GM12878 (cell line): ENCODE measurements around the gene GPSM1. TPM values are rescaled to one million over a fixed set of nuclear protein-coding genes. Genes with fewer than 3 reads are reported as not detected.

ENCODE experiments used
- ATAC-seq: fragments of 200-7000 bp; cut with Tn5 transposase; 3 replicates; pipeline ENCODE4 v1.9.1; 2020; ENCODE audit warnings: mild to moderate bottlenecking, moderate library complexity
- BruUV-seq: library from RNA; stranded (reverse); fragments of 400-500 nt; replicated peaks from 2 replicates; lab custom pipeline; 2021; lab: Mats Ljungman, UMichigan
- CTCF ChIA-PET: fragments of 300-600 bp; sonication (Branson Sonifier 250); formaldehyde crosslinking; extraction: SDS; loops from one replicate; lab custom pipeline; 2021; ENCODE audit warnings: inconsistent platforms; lab: Yijun Ruan, JAX
- POLR2A ChIA-PET: fragments of 350-600 bp; formaldehyde crosslinking; extraction: SDS; loops from one replicate; lab custom pipeline; 2021; ENCODE audit warnings: inconsistent platforms; lab: Charles Lee
- RAD21 ChIA-PET: fragments of 300-600 bp; sonication (Branson Sonifier 250); formaldehyde crosslinking; loops from one replicate; lab custom pipeline; 2023; ENCODE audit warnings: antibody characterized with exemption; ENCODE audit not compliant: unreplicated experiment; lab: Charles Lee
- SMC1A ChIA-PET: fragments of 300-600 bp; sonication (Branson Sonifier 250); formaldehyde crosslinking; loops from one replicate; lab custom pipeline; 2023; ENCODE audit not compliant: unreplicated experiment, uncharacterized antibody; lab: Charles Lee
- DNase-seq: peaks from one replicate; pipeline ENCODE4 v3.0.0-alpha.2; 2011; ENCODE audit warnings: low read depth, low spot score
- FAIRE-seq: peaks from 3 replicates; lab custom pipeline; 2011; peaks lifted over from hg19 to GRCh38; lab: Jason Lieb, UNC
- H2AFZ ChIP-seq: 2 replicates; pipeline ENCODE4 v1.6.0; 2011; ENCODE audit warnings: low read depth, low read length, control low read depth; ENCODE audit not compliant: control insufficient read depth
- H3K27ac ChIP-seq: 2 replicates; pipeline ENCODE4 v1.5.1; 2011; ENCODE audit warnings: control low read depth; ENCODE audit not compliant: control insufficient read depth, insufficient read depth
- H3K27me3 ChIP-seq, 2 experiments: replicated peaks in 1 of 2; 2 replicates each; pipeline versions ENCODE4 v1.6.0 to v1.6.1; 2011; ENCODE audit warnings: low read length in 1 of 2; ENCODE audit not compliant: control insufficient read depth in 2 of 2, insufficient read depth in 2 of 2
- H3K36me3 ChIP-seq, 2 experiments: 2 replicates each; pipeline ENCODE4 v1.5.1; 2011; ENCODE audit warnings: low read length in 1 of 2; ENCODE audit not compliant: control insufficient read depth in 2 of 2, insufficient read depth in 2 of 2
- H3K4me1 ChIP-seq: 2 replicates; pipeline ENCODE4 v1.6.1; 2011; ENCODE audit warnings: mild to moderate bottlenecking, low read length, moderate library complexity, mixed read lengths; ENCODE audit not compliant: control insufficient read depth, insufficient read depth
- H3K4me2 ChIP-seq: 2 replicates; pipeline ENCODE4 v1.6.0; 2011; ENCODE audit warnings: control low read depth; ENCODE audit not compliant: control insufficient read depth, insufficient read depth
- H3K4me3 ChIP-seq: fragments of 200-600 bp; sonication (generic); 2 replicates; pipeline ENCODE4 v1.5.1; 2016
- H3K79me2 ChIP-seq: 2 replicates; pipeline ENCODE4 v1.6.0; 2011; ENCODE audit warnings: low read length; ENCODE audit not compliant: control insufficient read depth, insufficient read depth
- H3K9ac ChIP-seq: 2 replicates; pipeline ENCODE4 v1.8.0; 2011; ENCODE audit warnings: low read length, control low read depth, mixed read lengths; ENCODE audit not compliant: control insufficient read depth, insufficient read depth
- H3K9me3 ChIP-seq: replicated peaks from 3 replicates; pipeline ENCODE4 v1.5.1; 2011; ENCODE audit warnings: mild to moderate bottlenecking, low read length; ENCODE audit not compliant: control insufficient read depth, insufficient read depth
- H4K20me1 ChIP-seq: 2 replicates; pipeline ENCODE4 v1.6.0; 2011; ENCODE audit not compliant: control insufficient read depth, insufficient read depth
- BRCA1 ChIP-seq: IDR thresholded peaks from 2 replicates; pipeline ENCODE4 v1.6.1; 2011; ENCODE audit warnings: low read depth, low read length, improper control_type of control experiment
- GATAD2B ChIP-seq: fragments of 450-650 bp; conservative IDR thresholded peaks from 2 replicates; pipeline ENCODE4 v1.6.1; 2017; ENCODE audit warnings: low read depth, mild to moderate bottlenecking, moderate library complexity
- IKZF1 ChIP-seq: fragments of 450-650 bp; conservative IDR thresholded peaks from 2 replicates; pipeline ENCODE4 v1.6.1; 2017; ENCODE audit warnings: antibody characterized with exemption, mild to moderate bottlenecking
- LARP7 ChIP-seq: fragments of 450-650 bp; IDR thresholded peaks from 2 replicates; pipeline ENCODE4 v1.6.1; 2017; ENCODE audit warnings: mild to moderate bottlenecking
- MXI1 ChIP-seq: fragments of 150-350 bp; IDR thresholded peaks from 2 replicates; pipeline ENCODE4 v1.6.1; 2011; ENCODE audit warnings: low read depth, mild to moderate bottlenecking, inconsistent platforms, low read length, improper control_type of control experiment
- MYB ChIP-seq: fragments of 150-350 bp; IDR thresholded peaks from 2 replicates; pipeline ENCODE4 v1.6.1; 2014; ENCODE audit warnings: mild to moderate bottlenecking, low read depth, low read length, borderline replicate concordance
- SREBF2 ChIP-seq: IDR thresholded peaks from 2 replicates; pipeline ENCODE4 v1.6.1; 2012; ENCODE audit warnings: mild to moderate bottlenecking, low read length
- SUZ12 ChIP-seq: fragments of 200-600 bp; sonication (generic); IDR thresholded peaks from one replicate; pipeline ENCODE4 v1.6.1; 2018; ENCODE audit warnings: antibody characterized with exemption, mild to moderate bottlenecking; ENCODE audit not compliant: unreplicated experiment
- WRNIP1 ChIP-seq: IDR thresholded peaks from 2 replicates; pipeline ENCODE4 v1.6.1; 2011; ENCODE audit warnings: low read depth, low read length, improper control_type of control experiment, borderline replicate concordance
- WGBS: methylation state at CpG from one replicate; pipeline ENCODE4 v1.1.6; 2016; ENCODE audit warnings: low lambda C conversion rate; ENCODE audit not compliant: insufficient replicate concordance, insufficient coverage; ENCODE audit errors: missing lambda C conversion rate; 5-methylcytosine and 5-hydroxymethylcytosine counted together
- in situ Hi-C: fragments of 300-500 bp; cut with MboI; formaldehyde crosslinking; loops from 9 replicates; pipeline ENCODE4 v1.14.3; 2018; ENCODE audit warnings: mixed read lengths
- intact Hi-C: fragments of 100-400 bp; cut with micrococcal nuclease; formaldehyde crosslinking; loops from one replicate; pipeline ENCODE4 v1.14.2; 2022; ENCODE audit not compliant: unreplicated experiment
- polyA plus RNA-seq, 11 experiments: library from polyadenylated mRNA; depleted of rRNA in 4 of 11; unstranded in 6 of 11; stranded (reverse) in 5 of 11; fragments of >200 nt; fragmentation: Nextera tagmentation in 4 of 11; fragmentation: Illumina TruSeq in 1 of 11; extraction: Ambion mirVana in 4 of 11; extraction: Trizol in 1 of 11; gene quantifications; 1 replicate in 1 of 11; 2 replicates in 10 of 11; pipeline versions ENCODE4 v1.2.1 to v1.2.3, GENCODE V29; 2011 to 2016; ENCODE audit warnings: inconsistent platforms in 2 of 11, missing spikeins in 2 of 11, low read depth in 1 of 11
- total RNA-seq, 4 experiments: library from RNA; depleted of rRNA in 3 of 4; stranded (reverse); fragments of >200 nt in 3 of 4; fragmentation: Illumina TruSeq in 1 of 4; extraction: Trizol in 1 of 4; gene quantifications; 2 replicates each; pipeline versions ENCODE4 v1.2.1 to v1.2.3, GENCODE V29; 2013 to 2021
- TF ChIP-seq, protein P1 (sequence below): fragments of 450-650 bp; IDR thresholded peaks from 2 replicates; pipeline ENCODE4 v1.6.1; 2017; ENCODE audit warnings: mild to moderate bottlenecking

Gene GPSM1
- total and polyA plus RNA-seq, 10 of the 15 experiments (the other 5 are each of a cell fraction or from before 2014, with no cell fraction given) = 0.04 to 0.10 (median 0.10) TPM; not detected in 7

GRCh38 chr9:136370037-136370436, 42.7 kb downstream of the GPSM1 start:
- DNase-seq (no peak), ATAC-seq (no peak), FAIRE-seq (no peak)
- H3K4me3 ChIP-seq = no peak overlapping the region
- ChIA-PET RAD21 (no interaction called here), POLR2A (no interaction called here), SMC1A (no interaction called here), CTCF (no interaction called here)
- intact Hi-C loops = no loop called here
- no peaks in the 10 kb centered on the region for H4K20me1 ChIP-seq
- no peak overlapping the region for H3K9ac ChIP-seq
- H2AFZ ChIP-seq = no peak overlapping the region
- H3K36me3 ChIP-seq = peaks cover 0 to 1% of the 10 kb centered on the region in 2 experiments; a peak in 3 of 4 replicates
- H3K9me3 ChIP-seq = no peaks in the 10 kb centered on the region
- in situ Hi-C loops = no loop called here
- no peak overlapping the region for H3K27ac ChIP-seq
- no peaks in the 10 kb centered on the region for H3K79me2 ChIP-seq
- no TSS peak for BruUV-seq
- 0 out of 2 replicates have a peak, but pooled peaks cover 4% of the 10 kb centered on the region for H3K4me1 ChIP-seq
- no peaks in the 10 kb centered on the region for H3K27me3 ChIP-seq
- 82% methylated on average over 18 of the region's 19 CpGs for WGBS
- no peak for TF ChIP-seq BRCA1
- TF ChIP-seq WRNIP1 = no peak
- no peak for TF ChIP-seq MYB
- no peak for TF ChIP-seq IKZF1
- TF ChIP-seq MXI1 = no peak
- no peak for TF ChIP-seq SREBF2
- H3K4me2 ChIP-seq = no peak overlapping the region

DNA sequence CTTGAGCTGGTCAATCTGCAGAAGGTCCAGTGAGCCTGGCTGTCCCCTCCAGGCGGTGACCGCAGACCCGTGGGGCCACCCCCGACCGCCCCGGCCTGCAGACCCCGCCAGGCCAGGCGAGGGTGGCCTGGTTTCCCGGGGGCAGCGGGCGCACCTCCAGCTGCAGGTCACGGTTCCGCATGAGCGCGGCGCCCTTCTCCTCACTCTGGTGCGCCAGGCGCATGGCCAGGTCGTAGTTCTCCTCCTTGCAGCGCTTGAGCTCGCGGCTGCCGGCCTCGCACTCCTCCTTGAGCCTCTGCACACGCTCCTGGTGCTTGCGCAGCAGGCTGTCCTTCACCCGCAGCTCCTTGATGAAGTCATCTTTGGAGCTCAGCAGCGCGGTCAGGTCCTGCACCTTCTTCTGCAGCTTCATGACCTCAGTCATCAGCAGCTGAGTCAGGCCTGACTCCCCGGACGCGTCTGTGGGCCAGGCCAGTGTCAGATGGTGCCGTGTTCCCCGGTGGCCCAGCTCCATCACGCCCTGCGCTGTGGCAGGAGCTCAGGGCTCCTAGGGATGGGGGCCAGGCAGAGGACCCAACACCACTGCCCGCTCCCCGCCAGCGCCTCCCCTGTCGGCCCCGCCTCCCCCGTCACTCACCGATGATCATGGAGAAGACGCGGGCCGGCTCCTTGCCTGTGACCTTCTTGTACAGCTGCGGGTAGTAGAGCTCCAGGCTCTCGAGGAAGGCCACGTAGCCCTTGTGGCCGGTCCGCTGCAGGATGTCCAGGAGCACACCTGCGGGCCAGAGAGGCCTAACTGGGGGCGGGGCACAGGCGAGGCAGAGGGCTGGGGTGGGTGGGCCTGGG, 43.6 kb downstream of the GPSM1 start:
- intact Hi-C loops = no loop called here
- POLR2A ChIA-PET = no interaction called here
- H3K4me3 ChIP-seq = no peak overlapping the region
- H2AFZ ChIP-seq = no peak overlapping the region
- no peak for DNase-seq
- no peaks in the 10 kb centered on the region for H3K9me3 ChIP-seq
- no peak overlapping the region for H3K4me2 ChIP-seq
- H3K27me3 ChIP-seq = no peaks in the 10 kb centered on the region
- H3K27ac ChIP-seq = no peak overlapping the region
- 86% methylated on average over 35 of the region's 54 CpGs for WGBS
- TF ChIP-seq MYB (no peak), GATAD2B (no peak), LARP7 (no peak), SUZ12 (no peak)
- TF ChIP-seq, protein P1, sequence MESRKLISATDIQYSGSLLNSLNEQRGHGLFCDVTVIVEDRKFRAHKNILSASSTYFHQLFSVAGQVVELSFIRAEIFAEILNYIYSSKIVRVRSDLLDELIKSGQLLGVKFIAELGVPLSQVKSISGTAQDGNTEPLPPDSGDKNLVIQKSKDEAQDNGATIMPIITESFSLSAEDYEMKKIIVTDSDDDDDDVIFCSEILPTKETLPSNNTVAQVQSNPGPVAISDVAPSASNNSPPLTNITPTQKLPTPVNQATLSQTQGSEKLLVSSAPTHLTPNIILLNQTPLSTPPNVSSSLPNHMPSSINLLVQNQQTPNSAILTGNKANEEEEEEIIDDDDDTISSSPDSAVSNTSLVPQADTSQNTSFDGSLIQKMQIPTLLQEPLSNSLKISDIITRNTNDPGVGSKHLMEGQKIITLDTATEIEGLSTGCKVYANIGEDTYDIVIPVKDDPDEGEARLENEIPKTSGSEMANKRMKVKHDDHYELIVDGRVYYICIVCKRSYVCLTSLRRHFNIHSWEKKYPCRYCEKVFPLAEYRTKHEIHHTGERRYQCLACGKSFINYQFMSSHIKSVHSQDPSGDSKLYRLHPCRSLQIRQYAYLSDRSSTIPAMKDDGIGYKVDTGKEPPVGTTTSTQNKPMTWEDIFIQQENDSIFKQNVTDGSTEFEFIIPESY = no peak
- TF ChIP-seq, all 136 proteins: peak for 0
- RAD21 ChIA-PET = no interaction called here
- CTCF ChIA-PET = no interaction called here
- FAIRE-seq (no peak), ATAC-seq (no peak)
- H3K36me3 ChIP-seq = peaks cover 0 to 1% of the 10 kb centered on the region in 2 experiments; a peak in 3 of 4 replicates
- BruUV-seq = no TSS peak
- 0 out of 2 replicates have a peak, but pooled peaks cover 4% of the 10 kb centered on the region for H3K4me1 ChIP-seq
- H3K9ac ChIP-seq = no peak overlapping the region
- no peaks in the 10 kb centered on the region for H4K20me1 ChIP-seq
- in situ Hi-C loops = no loop called here
- SMC1A ChIA-PET = interaction anchor here (0.8 kb wide), 1 partner anchor 115 kb away, joined by 3 read pairs; no protein-coding TSS in a partner anchor
- H3K79me2 ChIP-seq = no peaks in the 10 kb centered on the region
